ENCODE measurements around the gene GBA2.

DNA sequence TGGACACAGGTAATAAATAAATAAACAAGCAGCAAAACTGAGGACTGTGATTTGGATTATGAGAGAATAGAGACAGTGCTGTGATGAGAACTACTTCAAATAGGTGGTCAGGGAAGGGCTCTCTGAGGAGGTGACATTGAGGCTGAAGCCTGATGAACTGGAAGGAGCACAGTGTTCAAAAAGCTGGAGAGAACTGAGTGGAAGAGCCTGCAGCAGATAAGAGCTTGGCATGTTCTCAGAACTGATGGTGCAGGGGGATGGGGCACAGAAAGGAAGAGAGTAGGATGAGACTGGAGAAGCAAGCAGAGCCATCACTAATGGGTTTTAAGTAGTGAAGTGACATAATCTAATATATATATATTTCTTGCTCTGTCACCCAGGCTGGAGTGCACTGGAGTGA, 48.1 kb downstream of the GBA2 start:
- TF ChIP-seq, protein P1, sequence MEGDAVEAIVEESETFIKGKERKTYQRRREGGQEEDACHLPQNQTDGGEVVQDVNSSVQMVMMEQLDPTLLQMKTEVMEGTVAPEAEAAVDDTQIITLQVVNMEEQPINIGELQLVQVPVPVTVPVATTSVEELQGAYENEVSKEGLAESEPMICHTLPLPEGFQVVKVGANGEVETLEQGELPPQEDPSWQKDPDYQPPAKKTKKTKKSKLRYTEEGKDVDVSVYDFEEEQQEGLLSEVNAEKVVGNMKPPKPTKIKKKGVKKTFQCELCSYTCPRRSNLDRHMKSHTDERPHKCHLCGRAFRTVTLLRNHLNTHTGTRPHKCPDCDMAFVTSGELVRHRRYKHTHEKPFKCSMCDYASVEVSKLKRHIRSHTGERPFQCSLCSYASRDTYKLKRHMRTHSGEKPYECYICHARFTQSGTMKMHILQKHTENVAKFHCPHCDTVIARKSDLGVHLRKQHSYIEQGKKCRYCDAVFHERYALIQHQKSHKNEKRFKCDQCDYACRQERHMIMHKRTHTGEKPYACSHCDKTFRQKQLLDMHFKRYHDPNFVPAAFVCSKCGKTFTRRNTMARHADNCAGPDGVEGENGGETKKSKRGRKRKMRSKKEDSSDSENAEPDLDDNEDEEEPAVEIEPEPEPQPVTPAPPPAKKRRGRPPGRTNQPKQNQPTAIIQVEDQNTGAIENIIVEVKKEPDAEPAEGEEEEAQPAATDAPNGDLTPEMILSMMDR (IDR thresholded peaks at IDR 0.05), result no peak
- TF ChIP-seq POLR2A (IDR thresholded peaks at IDR 0.05), result no peak
